HG03060 (cell line): ENCODE measurements around the gene TTYH2.
"Not testable (repeated sequence)": the region's sequence is repeated elsewhere in the genome, so short reads cannot be mapped to it uniquely, and the experiment has no call there.

Experiments
- ATAC-seq: cut with Tn5 transposase; IDR thresholded peaks from one replicate; pipeline ENCODE4 v1.9.1; 2021; ENCODE audit warnings: low read depth, moderate number of reproducible peaks; ENCODE audit not compliant: unreplicated experiment

TTYH2 gene

DNA sequence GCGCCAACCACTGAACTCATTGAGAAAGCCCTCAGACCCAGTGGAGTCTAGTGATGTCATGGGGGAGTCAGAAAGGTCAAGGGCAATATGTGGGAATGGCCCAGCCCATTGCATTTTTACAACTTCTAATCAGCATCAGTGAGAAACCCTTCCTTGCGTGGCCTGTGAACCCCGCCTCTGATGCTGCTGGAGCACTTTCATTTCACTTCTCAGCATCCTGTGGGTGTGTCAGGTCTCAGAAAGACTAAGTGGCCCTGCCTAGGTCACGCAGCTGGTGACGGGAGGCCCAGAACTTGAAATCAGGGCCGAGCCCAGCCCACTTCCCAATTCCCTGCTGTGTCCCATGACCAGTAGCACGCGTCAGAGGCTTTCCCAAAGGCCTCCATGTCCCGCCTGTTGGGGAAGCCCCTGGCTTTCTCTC, 66.7 kb downstream of the TTYH2 start:
- no peak for ATAC-seq

DNA sequence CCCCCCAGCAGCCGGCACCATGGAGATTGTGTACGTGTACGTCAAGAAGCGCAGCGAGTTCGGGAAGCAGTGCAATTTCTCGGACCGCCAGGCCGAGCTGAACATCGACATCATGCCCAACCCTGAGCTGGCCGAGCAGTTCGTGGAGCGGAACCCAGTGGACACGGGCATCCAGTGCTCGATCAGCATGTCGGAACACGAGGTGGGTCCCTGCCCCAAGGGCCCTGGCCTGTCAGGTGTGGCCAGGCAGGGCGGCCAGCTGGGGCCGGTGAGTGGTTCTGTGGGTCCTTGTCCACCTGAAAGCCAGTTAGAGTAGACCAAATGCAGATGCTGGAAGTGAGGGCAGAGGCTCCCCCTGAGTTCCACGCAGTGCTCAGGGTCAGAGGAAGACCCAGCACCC, 68.4 kb downstream of the TTYH2 start:
- ATAC-seq, result no peak

DNA sequence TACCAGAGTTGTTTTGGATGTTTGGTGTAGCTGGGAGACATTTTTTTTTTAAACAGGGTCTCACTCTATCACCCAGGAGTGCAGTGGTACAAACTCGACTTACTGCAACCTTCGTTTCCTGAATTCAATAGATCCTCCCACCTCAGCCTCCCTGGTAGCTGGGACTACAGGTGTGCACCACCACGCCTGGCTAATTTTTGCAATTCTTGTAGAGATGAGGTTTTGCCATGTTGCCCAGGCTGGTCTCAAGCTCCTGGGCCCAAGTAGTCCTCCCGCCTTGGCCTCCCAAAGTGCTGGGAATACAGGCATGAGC, 68.9 kb downstream of the TTYH2 start:
- ATAC-seq, result not testable (repeated sequence)

DNA sequence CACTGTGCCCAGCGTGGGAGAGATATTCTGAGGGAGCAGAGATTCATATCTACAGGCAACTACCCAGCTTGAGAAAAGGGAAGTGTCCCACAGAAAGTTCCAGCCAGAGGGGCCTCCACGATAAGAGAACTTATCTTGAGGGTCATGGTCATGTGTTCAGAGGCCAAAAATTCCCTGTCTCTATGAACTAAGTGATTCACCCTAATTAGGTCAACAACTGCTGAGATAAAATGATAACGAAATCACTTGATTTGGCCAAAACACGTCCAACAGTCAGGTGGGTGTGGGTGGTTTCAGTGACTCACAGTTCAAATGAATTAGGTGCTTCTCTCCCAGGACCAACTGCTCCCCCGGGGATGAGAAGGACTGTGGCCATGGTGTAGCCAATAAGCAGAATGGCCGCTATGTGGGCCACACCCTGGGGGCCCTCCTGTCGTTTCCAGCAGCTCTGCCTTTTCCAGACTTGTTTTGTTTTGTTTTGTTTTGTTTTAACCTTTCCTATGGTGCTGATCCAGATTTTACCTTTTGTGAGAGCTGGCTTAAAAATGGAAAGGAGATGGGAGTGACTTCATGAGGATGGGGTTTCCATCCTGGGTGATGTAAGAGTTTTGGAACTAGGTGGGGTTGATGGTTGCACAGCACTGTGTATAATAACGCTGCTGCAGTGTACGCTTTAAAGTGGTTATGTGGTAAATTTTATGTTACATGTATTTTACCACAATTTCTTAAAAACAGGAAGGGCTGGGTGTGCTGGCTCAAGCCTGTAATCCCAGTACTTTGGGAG, 69.4 kb downstream of the TTYH2 start:
- ATAC-seq, result no peak

DNA sequence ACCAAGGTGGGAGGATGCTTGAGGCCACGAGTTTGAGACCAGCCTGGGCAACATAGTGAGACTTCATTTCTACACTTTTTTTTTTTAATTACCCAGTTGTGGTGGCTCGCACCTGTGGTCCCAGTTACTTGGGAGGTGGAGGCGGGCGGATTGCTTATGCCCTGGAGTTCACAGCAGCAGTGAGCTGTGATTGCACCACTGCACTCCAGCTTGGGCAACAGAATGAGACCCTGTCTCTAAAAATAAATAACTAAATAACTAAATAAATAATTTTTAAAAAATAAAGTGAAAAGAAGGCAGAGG, 70.0 kb downstream of the TTYH2 start:
- no peak for ATAC-seq

- no peak for ATAC-seq
Measured at GRCh38 chr17:74287031-74287602, 73.7 kb downstream of the TTYH2 start.

GRCh38 chr17:74288785-74289184, 75.4 kb downstream of the TTYH2 start:
- no peak for ATAC-seq

GRCh38 chr17:74289688-74290087, 76.3 kb downstream of the TTYH2 start:
- no peak for ATAC-seq

DNA sequence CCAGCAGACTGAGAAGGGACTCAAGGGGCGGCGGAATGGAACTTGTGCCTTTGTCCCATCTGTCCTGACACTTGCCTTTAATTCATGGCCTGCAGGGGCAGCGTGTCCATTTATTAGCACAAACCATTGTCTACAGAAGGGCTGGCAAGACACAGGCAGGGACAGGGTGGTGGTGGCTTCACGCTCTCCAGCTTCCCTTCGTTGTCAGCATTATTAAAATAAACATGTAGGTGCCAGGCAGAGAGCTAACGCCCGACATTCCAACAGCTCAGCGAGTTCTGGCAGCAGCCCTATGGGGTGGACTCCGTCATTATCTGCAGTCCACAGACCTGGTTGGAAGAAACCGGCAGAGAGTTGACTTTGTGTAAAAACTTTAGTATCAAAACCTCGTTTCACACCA, 77.0 kb downstream of the TTYH2 start:
- ATAC-seq, result no peak

DNA sequence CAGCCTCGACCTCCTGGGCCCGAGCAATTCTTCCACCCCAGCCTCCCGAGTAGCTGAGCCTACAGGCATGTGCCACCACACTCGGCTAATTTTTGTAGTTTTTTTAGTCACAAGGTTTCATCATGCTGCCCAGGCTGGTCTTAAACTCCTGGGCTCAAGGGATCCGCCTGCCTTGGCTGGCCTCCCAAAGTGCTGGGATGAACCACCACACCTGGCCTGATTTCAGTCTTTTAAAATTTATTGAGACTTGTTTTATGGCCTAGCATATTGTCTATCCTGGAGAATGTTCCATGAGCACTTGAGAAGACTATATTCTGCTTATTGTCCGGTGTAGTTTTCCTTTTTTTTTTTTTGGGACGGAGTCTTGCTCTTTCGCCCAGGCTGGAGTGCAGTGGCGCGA, 79.1 kb downstream of the TTYH2 start:
- no peak for ATAC-seq

GRCh38 chr17:74295625-74296547, 82.5 kb downstream of the TTYH2 start:
- no peak for ATAC-seq

DNA sequence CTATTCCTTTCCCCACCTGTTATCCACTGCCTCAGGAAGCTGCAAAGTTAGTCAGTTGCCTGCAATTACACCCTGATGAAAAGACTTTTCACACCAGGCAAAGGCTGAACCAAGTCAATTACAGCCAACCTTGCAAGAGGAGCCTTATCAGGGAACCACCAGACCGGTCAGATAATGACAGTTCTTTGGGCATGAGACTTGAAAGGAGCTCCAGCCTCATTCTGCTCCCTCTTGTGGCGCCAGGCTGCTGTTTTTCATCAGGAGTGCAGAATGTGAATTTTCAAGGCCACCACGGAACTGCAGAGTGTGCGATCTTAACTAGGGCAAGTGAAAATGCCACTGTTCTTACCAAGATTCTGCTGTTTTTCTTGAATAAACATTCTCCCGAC, 83.2 kb downstream of the TTYH2 start:
- ATAC-seq, result no peak

GRCh38 chr17:74297941-74298340, 84.6 kb downstream of the TTYH2 start:
- no peak for ATAC-seq

DNA sequence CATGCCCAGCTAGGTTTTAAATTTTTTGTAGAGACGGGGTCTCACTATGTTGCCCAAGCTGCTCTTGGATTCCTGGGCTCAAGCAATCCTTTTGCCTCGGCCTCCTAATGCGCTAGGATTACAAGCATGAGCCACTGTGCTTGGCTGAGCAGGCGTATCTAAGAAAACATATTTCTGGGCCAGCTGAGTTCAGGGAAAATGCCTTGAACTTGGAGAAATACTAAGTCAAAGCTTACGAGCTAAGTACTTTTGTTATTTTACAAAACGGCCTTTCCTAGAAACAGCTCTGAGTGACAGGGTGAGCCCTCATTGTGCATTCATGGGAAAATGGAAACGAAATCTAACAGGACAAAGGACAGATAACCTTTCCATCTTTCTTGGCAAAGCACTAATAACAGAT, 85.4 kb downstream of the TTYH2 start:
- no peak for ATAC-seq

DNA sequence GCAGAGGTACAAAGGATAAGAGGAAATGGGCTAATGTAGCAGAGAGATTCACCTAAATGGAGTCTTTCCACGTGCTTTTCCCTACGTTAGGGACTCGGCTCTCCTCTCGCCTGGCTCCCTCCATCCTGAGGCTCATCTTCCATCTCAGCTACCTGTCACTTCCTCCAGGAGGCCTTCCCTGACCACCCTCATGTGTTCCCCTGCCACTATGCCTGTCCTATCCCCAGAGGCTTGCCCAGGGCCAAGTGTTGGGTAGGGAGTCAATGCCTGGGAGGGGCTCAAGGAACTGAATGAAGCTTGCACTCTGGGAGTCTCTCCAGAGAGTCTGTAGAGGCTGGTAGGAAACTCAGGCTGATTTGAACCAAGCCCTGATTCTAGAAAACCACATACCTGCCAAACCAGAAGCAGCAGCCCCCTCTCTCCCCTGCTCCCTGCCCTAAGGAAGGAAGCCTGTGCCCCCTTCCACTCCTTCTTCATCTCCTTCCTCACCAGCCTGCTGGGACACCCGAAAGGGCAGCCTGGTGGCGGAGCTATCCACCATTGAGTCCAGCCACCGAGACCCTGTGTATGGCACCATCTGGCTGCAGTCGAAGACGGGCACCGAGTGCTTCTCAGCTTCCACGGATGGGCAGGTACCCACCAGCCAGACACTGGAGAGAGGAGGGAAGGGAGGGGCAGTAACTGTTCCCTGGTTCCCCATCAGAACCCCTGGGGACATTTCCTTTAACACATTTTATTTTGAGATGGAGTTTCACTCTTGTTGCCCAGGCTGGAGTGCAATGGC, 86.0 kb downstream of the TTYH2 start:
- ATAC-seq, result no peak

- ATAC-seq, result no peak
Measured at GRCh38 chr17:74303305-74303704, 89.9 kb downstream of the TTYH2 start.

DNA sequence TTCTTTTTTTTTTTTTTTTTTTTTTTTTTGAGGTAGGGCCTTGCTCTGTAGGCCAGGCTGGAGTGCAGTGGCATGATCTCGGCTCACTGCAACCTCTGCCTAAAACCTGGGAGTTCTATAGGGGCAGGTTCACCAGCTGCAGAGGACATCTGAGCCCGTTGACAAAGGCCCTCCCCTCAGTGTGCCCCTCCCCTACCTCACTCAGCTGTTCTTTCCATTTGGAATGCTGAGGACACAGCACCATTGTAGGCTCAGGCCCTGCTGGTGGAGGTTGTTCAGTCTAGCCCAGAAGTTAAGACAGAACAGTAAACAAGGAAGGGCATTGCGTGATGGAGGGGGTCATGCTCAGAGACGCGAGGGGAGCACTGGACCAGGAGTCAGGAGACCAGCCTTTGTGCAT, 90.8 kb downstream of the TTYH2 start:
- ATAC-seq, result no peak

DNA sequence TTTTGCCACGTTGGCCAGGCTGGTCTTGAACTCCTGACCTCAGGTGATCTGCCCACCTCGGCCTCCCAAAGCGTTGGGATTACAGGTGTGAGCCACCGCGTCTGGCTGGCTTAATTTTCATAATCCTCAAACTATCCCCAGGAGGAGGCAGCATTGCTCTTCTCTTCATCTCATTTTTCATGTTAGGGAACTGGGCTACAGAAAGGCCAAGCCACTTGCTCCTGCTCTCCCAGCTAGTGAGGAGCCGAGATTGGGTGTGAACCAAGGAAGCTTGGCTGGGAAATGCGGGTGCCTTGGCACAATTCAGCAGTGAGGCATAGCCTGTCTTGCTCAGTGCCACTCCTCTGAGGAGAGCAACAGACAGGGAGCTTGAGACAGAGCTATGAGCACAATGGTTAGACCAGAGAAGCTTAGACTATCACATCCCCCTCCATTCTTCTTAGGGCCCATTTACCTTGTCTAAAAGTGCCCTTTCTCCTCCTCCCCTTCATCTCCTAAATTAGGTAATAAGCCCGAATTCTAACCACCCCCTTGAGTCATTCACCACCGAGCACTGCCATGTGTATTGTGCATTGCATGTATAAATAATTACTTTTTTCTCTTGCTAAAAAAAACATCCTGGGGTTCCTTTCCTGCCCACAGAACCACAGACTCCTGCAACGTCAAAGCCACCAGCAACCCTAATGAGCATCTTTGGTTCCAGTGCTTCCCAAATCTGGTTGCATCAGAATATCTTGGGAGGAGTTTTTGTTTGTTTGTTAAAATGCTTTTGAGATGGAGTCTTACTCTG, 92.7 kb downstream of the TTYH2 start:
- no peak for ATAC-seq

GRCh38 chr17:74307984-74308773, 94.8 kb downstream of the TTYH2 start:
- no peak for ATAC-seq
